HG03039 (cell line): ENCODE results near the gene C2orf81.
"Not testable (repeated sequence)": the region's sequence is repeated elsewhere in the genome, so short reads cannot be mapped to it uniquely, and the experiment has no call there.

ENCODE experiments used
- ATAC-seq: cut with Tn5 transposase; IDR thresholded peaks from one replicate; pipeline ENCODE4 v1.9.1; 2021; ENCODE audit warnings: mild to moderate bottlenecking, moderate library complexity; ENCODE audit not compliant: unreplicated experiment

The C2orf81 gene

GRCh38 chr2:74424139-74424992 is 2.9 kb upstream of the C2orf81 start:
- no peak for ATAC-seq

- no peak for ATAC-seq
These were observed 2.0 kb upstream of the C2orf81 start for GRCh38 chr2:74423231-74424095.

GRCh38 chr2:74420443-74421103 is 846 bp downstream of the C2orf81 start:
- not testable (repeated sequence) for ATAC-seq

- ATAC-seq = no peak
These were observed 1.4 kb downstream of the C2orf81 start for GRCh38 chr2:74420006-74420405.

- ATAC-seq = no peak
These were observed 2.1 kb downstream of the C2orf81 start for GRCh38 chr2:74419345-74419744.

GRCh38 chr2:74418312-74418711 is 3.1 kb downstream of the C2orf81 start:
- no peak for ATAC-seq

- no peak for ATAC-seq
These were observed 3.7 kb downstream of the C2orf81 start for GRCh38 chr2:74417763-74418162.

- ATAC-seq = no peak
These were observed 4.2 kb downstream of the C2orf81 start for GRCh38 chr2:74417197-74417596.

- no peak for ATAC-seq
These were observed 4.6 kb downstream of the C2orf81 start for GRCh38 chr2:74416778-74417177.

- ATAC-seq = no peak
These were observed 5.5 kb downstream of the C2orf81 start for GRCh38 chr2:74415762-74416395.

- ATAC-seq = no peak
These were observed 6.3 kb downstream of the C2orf81 start for GRCh38 chr2:74414881-74415761.

- no peak for ATAC-seq
These were observed 7.0 kb downstream of the C2orf81 start for GRCh38 chr2:74414441-74414840.

- ATAC-seq = no peak
These were observed 8.3 kb downstream of the C2orf81 start for GRCh38 chr2:74413001-74413698.

- no peak for ATAC-seq
These were observed 13.7 kb downstream of the C2orf81 start for GRCh38 chr2:74407682-74408081.

- no peak for ATAC-seq
These were observed 15.4 kb downstream of the C2orf81 start for GRCh38 chr2:74406035-74406434.

GRCh38 chr2:74401891-74402290 is 19.5 kb downstream of the C2orf81 start:
- no peak for ATAC-seq

- ATAC-seq = no peak
These were observed 21.6 kb downstream of the C2orf81 start for GRCh38 chr2:74399785-74400184.

- ATAC-seq = no peak
These were observed 25.3 kb downstream of the C2orf81 start for GRCh38 chr2:74396149-74396548.

- ATAC-seq = no peak
These were observed 27.9 kb downstream of the C2orf81 start for GRCh38 chr2:74393525-74393924.

GRCh38 chr2:74392449-74392743 is 29.0 kb downstream of the C2orf81 start:
- ATAC-seq = no peak
